HG02938 (cell line): ENCODE results near the gene PRR14L.
"Not testable (repeated sequence)": the region's sequence is repeated elsewhere in the genome, so short reads cannot be mapped to it uniquely, and the experiment has no call there.

Experiments
- ATAC-seq: cut with Tn5 transposase; IDR thresholded peaks from one replicate; pipeline ENCODE4 v1.9.1; 2021; ENCODE audit warnings: mild to moderate bottlenecking, moderate library complexity; ENCODE audit not compliant: unreplicated experiment

The PRR14L gene

GRCh38 chr22:31749636-31750364, at the start of gene PRR14L:
PRR14L (minus strand) TSS chr22:31750132; CDS start chr22:31738860, 11,272 bp downstream.
- peak; percentile 53 for ATAC-seq

GRCh38 chr22:31799358-31799757, 49.4 kb upstream of the PRR14L start:
- ATAC-seq: not testable (repeated sequence)

GRCh38 chr22:31790240-31790639, 40.3 kb upstream of the PRR14L start:
- ATAC-seq: no peak

- no peak for ATAC-seq
These were observed 39.9 kb upstream of the PRR14L start for GRCh38 chr22:31789803-31790202.

GRCh38 chr22:31776231-31776630, 26.3 kb upstream of the PRR14L start:
- no peak for ATAC-seq

- ATAC-seq: no peak
These were observed 23.5 kb upstream of the PRR14L start for GRCh38 chr22:31773416-31773815.

- no peak for ATAC-seq
These were observed 18.6 kb upstream of the PRR14L start for GRCh38 chr22:31768422-31769059.

GRCh38 chr22:31764785-31765184, 14.9 kb upstream of the PRR14L start:
- ATAC-seq: no peak

GRCh38 chr22:31758860-31759259, 8.9 kb upstream of the PRR14L start:
- not testable (repeated sequence) for ATAC-seq

GRCh38 chr22:31757265-31757664, 7.3 kb upstream of the PRR14L start:
- ATAC-seq: no peak

GRCh38 chr22:31754813-31755212, 4.9 kb upstream of the PRR14L start:
- ATAC-seq: no peak

GRCh38 chr22:31753634-31754501, 3.9 kb upstream of the PRR14L start, which contains the start of gene DEPDC5:
DEPDC5 (plus strand) TSS chr22:31754019; CDS start chr22:31754922, 903 bp downstream.
- ATAC-seq: peak; percentile 47

- peak; percentile 9 for ATAC-seq
These were observed 3.2 kb upstream of the PRR14L start for GRCh38 chr22:31753005-31753633.

GRCh38 chr22:31752096-31752847, 2.3 kb upstream of the PRR14L start:
- no peak for ATAC-seq

- ATAC-seq: no peak
These were observed 693 bp upstream of the PRR14L start for GRCh38 chr22:31750365-31751284.

GRCh38 chr22:31748490-31748889, 1.4 kb downstream of the PRR14L start:
- no peak for ATAC-seq

GRCh38 chr22:31747441-31747840, 2.5 kb downstream of the PRR14L start:
- no peak for ATAC-seq

GRCh38 chr22:31743871-31744270, 6.1 kb downstream of the PRR14L start:
- ATAC-seq: no peak

GRCh38 chr22:31742682-31743081, 7.2 kb downstream of the PRR14L start:
- no peak for ATAC-seq
